ENCODE measurements around the gene SEZ6L.

DNA sequence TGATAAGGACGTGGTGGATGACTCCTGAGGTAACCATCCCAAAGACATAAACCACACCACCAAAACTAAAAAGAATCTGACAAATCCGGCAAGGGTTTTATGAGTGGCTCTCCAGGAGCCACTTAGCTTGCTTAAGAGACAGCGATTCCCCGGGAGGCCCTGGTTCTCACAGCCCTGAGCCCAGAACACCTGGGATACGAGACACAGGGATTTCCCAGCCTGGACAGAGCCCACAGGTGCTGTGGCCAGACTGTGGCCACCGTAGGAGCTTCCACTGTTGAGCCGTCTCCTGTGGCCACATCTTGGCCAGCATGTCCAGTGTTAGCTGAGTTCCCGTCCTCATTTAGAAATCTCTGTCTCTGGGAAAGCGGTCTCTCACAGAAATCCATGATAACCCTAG lies 188.6 kb downstream of the SEZ6L start:
- no peak for TF ChIP-seq EP300 (IDR thresholded peaks at IDR 0.05)
- TF ChIP-seq, protein P1, sequence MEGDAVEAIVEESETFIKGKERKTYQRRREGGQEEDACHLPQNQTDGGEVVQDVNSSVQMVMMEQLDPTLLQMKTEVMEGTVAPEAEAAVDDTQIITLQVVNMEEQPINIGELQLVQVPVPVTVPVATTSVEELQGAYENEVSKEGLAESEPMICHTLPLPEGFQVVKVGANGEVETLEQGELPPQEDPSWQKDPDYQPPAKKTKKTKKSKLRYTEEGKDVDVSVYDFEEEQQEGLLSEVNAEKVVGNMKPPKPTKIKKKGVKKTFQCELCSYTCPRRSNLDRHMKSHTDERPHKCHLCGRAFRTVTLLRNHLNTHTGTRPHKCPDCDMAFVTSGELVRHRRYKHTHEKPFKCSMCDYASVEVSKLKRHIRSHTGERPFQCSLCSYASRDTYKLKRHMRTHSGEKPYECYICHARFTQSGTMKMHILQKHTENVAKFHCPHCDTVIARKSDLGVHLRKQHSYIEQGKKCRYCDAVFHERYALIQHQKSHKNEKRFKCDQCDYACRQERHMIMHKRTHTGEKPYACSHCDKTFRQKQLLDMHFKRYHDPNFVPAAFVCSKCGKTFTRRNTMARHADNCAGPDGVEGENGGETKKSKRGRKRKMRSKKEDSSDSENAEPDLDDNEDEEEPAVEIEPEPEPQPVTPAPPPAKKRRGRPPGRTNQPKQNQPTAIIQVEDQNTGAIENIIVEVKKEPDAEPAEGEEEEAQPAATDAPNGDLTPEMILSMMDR (IDR thresholded peaks at IDR 0.05) = no peak
